GM12878 (cell line): ENCODE measurements around the gene CTNNA2. TPM values are rescaled to one million over a fixed set of nuclear protein-coding genes. Genes with fewer than 3 reads are reported as not detected.

Experiments used
- BRCA1 ChIP-seq: IDR thresholded peaks from 2 replicates; pipeline ENCODE4 v1.6.1; 2011; ENCODE audit warnings: low read depth, low read length, improper control_type of control experiment
- CBX3 ChIP-seq: fragments of 200-600 bp; sonication (generic); IDR thresholded peaks from 2 replicates; pipeline ENCODE4 v1.6.1; 2016; ENCODE audit warnings: low read depth, borderline replicate concordance
- CHD4 ChIP-seq: fragments of 200-600 bp; sonication (generic); IDR thresholded peaks from 2 replicates; pipeline ENCODE4 v1.6.1; 2016; ENCODE audit warnings: mild to moderate bottlenecking
- SIX5 ChIP-seq: IDR thresholded peaks from 2 replicates; pipeline ENCODE4 v1.6.1; 2011; ENCODE audit warnings: mild to moderate bottlenecking, low read depth, low read length, moderate library complexity; ENCODE audit not compliant: severe bottlenecking
- SPI1 ChIP-seq: IDR thresholded peaks from 2 replicates; pipeline ENCODE4 v1.6.1; 2011; ENCODE audit warnings: low read depth, mild to moderate bottlenecking, low read length, moderate library complexity, borderline replicate concordance; ENCODE audit not compliant: insufficient read depth
- YBX1 ChIP-seq: fragments of 450-650 bp; IDR thresholded peaks from 2 replicates; pipeline ENCODE4 v1.6.1; 2016; ENCODE audit warnings: antibody characterized with exemption
- polyA plus RNA-seq, 11 experiments: library from polyadenylated mRNA; depleted of rRNA in 4 of 11; unstranded in 6 of 11; stranded (reverse) in 5 of 11; fragments of >200 nt; fragmentation: Nextera tagmentation in 4 of 11; fragmentation: Illumina TruSeq in 1 of 11; extraction: Ambion mirVana in 4 of 11; extraction: Trizol in 1 of 11; gene quantifications; 1 replicate in 1 of 11; 2 replicates in 10 of 11; pipeline versions ENCODE4 v1.2.1 to v1.2.3, GENCODE V29; 2011 to 2016; ENCODE audit warnings: inconsistent platforms in 2 of 11, missing spikeins in 2 of 11, low read depth in 1 of 11
- total RNA-seq, 4 experiments: library from RNA; depleted of rRNA in 3 of 4; stranded (reverse); fragments of >200 nt in 3 of 4; fragmentation: Illumina TruSeq in 1 of 4; extraction: Trizol in 1 of 4; gene quantifications; 2 replicates each; pipeline versions ENCODE4 v1.2.1 to v1.2.3, GENCODE V29; 2013 to 2021
- TF ChIP-seq, protein P1 (sequence below): fragments of 450-650 bp; IDR thresholded peaks from 2 replicates; pipeline ENCODE4 v1.6.1; 2017; ENCODE audit warnings: mild to moderate bottlenecking, moderate library complexity
- TF ChIP-seq, protein P2 (sequence below): IDR thresholded peaks from 2 replicates; pipeline ENCODE4 v1.6.1; 2012; ENCODE audit warnings: mild to moderate bottlenecking, low read depth, low read length
- TF ChIP-seq, protein P3 (sequence below): fragments of 450-650 bp; IDR thresholded peaks from 2 replicates; pipeline ENCODE4 v1.6.1; 2017; ENCODE audit warnings: mild to moderate bottlenecking, moderate library complexity

CTNNA2 gene
- total and polyA plus RNA-seq, 10 of the 15 experiments (the other 5 are each of a cell fraction or from before 2014, with no cell fraction given) = 2.4 to 36.2 (median 6.6) TPM

DNA sequence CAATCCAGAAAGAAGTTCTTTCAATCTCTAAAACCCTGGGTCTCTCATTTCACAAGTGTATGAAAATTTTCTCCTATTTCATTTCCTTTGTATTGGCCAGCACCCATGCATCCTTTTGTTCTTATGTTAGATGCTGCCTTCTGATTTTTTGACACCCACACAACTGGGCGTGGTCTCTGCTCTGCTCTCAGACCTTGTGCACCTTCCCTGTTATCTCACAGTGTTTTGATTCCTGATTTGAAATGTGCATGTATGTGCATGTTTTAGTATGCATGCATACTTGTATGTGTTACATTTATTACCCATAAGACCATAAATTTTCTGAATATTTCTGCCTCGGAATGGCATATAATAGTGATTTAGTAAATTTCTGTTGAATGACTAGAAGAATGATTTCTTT, 152.2 kb downstream of the CTNNA2 start (continued):
- TF ChIP-seq, protein P1, sequence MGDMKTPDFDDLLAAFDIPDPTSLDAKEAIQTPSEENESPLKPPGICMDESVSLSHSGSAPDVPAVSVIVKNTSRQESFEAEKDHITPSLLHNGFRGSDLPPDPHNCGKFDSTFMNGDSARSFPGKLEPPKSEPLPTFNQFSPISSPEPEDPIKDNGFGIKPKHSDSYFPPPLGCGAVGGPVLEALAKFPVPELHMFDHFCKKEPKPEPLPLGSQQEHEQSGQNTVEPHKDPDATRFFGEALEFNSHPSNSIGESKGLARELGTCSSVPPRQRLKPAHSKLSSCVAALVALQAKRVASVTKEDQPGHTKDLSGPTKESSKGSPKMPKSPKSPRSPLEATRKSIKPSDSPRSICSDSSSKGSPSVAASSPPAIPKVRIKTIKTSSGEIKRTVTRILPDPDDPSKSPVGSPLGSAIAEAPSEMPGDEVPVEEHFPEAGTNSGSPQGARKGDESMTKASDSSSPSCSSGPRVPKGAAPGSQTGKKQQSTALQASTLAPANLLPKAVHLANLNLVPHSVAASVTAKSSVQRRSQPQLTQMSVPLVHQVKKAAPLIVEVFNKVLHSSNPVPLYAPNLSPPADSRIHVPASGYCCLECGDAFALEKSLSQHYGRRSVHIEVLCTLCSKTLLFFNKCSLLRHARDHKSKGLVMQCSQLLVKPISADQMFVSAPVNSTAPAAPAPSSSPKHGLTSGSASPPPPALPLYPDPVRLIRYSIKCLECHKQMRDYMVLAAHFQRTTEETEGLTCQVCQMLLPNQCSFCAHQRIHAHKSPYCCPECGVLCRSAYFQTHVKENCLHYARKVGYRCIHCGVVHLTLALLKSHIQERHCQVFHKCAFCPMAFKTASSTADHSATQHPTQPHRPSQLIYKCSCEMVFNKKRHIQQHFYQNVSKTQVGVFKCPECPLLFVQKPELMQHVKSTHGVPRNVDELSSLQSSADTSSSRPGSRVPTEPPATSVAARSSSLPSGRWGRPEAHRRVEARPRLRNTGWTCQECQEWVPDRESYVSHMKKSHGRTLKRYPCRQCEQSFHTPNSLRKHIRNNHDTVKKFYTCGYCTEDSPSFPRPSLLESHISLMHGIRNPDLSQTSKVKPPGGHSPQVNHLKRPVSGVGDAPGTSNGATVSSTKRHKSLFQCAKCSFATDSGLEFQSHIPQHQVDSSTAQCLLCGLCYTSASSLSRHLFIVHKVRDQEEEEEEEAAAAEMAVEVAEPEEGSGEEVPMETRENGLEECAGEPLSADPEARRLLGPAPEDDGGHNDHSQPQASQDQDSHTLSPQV = no peak
- no peak for TF ChIP-seq YBX1
- no peak for TF ChIP-seq CHD4
- TF ChIP-seq, protein P2, sequence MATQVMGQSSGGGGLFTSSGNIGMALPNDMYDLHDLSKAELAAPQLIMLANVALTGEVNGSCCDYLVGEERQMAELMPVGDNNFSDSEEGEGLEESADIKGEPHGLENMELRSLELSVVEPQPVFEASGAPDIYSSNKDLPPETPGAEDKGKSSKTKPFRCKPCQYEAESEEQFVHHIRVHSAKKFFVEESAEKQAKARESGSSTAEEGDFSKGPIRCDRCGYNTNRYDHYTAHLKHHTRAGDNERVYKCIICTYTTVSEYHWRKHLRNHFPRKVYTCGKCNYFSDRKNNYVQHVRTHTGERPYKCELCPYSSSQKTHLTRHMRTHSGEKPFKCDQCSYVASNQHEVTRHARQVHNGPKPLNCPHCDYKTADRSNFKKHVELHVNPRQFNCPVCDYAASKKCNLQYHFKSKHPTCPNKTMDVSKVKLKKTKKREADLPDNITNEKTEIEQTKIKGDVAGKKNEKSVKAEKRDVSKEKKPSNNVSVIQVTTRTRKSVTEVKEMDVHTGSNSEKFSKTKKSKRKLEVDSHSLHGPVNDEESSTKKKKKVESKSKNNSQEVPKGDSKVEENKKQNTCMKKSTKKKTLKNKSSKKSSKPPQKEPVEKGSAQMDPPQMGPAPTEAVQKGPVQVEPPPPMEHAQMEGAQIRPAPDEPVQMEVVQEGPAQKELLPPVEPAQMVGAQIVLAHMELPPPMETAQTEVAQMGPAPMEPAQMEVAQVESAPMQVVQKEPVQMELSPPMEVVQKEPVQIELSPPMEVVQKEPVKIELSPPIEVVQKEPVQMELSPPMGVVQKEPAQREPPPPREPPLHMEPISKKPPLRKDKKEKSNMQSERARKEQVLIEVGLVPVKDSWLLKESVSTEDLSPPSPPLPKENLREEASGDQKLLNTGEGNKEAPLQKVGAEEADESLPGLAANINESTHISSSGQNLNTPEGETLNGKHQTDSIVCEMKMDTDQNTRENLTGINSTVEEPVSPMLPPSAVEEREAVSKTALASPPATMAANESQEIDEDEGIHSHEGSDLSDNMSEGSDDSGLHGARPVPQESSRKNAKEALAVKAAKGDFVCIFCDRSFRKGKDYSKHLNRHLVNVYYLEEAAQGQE = no peak
- no peak for TF ChIP-seq CBX3
- no peak for TF ChIP-seq SIX5
- TF ChIP-seq, protein P3, sequence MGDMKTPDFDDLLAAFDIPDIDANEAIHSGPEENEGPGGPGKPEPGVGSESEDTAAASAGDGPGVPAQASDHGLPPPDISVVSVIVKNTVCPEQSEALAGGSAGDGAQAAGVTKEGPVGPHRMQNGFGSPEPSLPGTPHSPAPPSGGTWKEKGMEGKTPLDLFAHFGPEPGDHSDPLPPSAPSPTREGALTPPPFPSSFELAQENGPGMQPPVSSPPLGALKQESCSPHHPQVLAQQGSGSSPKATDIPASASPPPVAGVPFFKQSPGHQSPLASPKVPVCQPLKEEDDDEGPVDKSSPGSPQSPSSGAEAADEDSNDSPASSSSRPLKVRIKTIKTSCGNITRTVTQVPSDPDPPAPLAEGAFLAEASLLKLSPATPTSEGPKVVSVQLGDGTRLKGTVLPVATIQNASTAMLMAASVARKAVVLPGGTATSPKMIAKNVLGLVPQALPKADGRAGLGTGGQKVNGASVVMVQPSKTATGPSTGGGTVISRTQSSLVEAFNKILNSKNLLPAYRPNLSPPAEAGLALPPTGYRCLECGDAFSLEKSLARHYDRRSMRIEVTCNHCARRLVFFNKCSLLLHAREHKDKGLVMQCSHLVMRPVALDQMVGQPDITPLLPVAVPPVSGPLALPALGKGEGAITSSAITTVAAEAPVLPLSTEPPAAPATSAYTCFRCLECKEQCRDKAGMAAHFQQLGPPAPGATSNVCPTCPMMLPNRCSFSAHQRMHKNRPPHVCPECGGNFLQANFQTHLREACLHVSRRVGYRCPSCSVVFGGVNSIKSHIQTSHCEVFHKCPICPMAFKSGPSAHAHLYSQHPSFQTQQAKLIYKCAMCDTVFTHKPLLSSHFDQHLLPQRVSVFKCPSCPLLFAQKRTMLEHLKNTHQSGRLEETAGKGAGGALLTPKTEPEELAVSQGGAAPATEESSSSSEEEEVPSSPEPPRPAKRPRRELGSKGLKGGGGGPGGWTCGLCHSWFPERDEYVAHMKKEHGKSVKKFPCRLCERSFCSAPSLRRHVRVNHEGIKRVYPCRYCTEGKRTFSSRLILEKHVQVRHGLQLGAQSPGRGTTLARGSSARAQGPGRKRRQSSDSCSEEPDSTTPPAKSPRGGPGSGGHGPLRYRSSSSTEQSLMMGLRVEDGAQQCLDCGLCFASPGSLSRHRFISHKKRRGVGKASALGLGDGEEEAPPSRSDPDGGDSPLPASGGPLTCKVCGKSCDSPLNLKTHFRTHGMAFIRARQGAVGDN = no peak
- TF ChIP-seq BRCA1 = no peak
- no peak for TF ChIP-seq SPI1
